Neural cell (in vitro differentiated cells): ENCODE data around the gene KCNIP4. TPM values are rescaled to one million over a fixed set of nuclear protein-coding genes. Genes with fewer than 3 reads are reported as not detected.

Source experiments
- H2AFZ ChIP-seq: fragments of 200-600, 300-800 bp; sonication (generic), shearing (Covaris generic); 2 replicates; pipeline ENCODE4 v1.6.0; 2014; ENCODE audit warnings: low read depth, mild to moderate bottlenecking, antibody characterized with exemption, low read length, moderate library complexity
- H3F3A ChIP-seq: fragments of 200-600 bp; shearing (Covaris generic); 2 replicates; pipeline ENCODE4 v1.6.1; 2016; ENCODE audit warnings: mild to moderate bottlenecking, moderate library complexity, mixed read lengths, antibody characterized with exemption, low read length; ENCODE audit not compliant: insufficient read depth, poor library complexity, severe bottlenecking
- H3K27ac ChIP-seq: fragments of 200-600, 300-800 bp; sonication (generic), shearing (Covaris generic); 2 replicates; pipeline ENCODE4 v1.5.1; 2014; ENCODE audit warnings: mild to moderate bottlenecking, low read length, moderate library complexity
- H3K27me3 ChIP-seq: fragments of 300-800, 200-600 bp; sonication (generic), shearing (Covaris generic); 2 replicates; pipeline ENCODE4 v1.6.0; 2014; ENCODE audit warnings: mild to moderate bottlenecking, low read depth, low read length, moderate library complexity; ENCODE audit not compliant: insufficient read depth
- H3K36me3 ChIP-seq: fragments of 300-800, 200-600 bp; sonication (generic), shearing (Covaris generic); 2 replicates; pipeline ENCODE4 v1.5.1; 2014; ENCODE audit warnings: mild to moderate bottlenecking, antibody characterized with exemption, low read length, moderate library complexity; ENCODE audit not compliant: insufficient read depth
- H3K4me2 ChIP-seq: fragments of 300-800, 200-600 bp; sonication (generic), shearing (Covaris generic); 2 replicates; pipeline ENCODE4 v1.6.0; 2014; ENCODE audit warnings: mild to moderate bottlenecking, low read length
- H3K4me3 ChIP-seq: fragments of 300-800, 200-600 bp; sonication (generic), shearing (Covaris generic); 2 replicates; pipeline ENCODE4 v1.5.1; 2014; ENCODE audit warnings: mild to moderate bottlenecking, low read length, moderate library complexity
- H3K79me2 ChIP-seq: fragments of 200-600 bp; shearing (Covaris generic); replicated peaks from 2 replicates; pipeline ENCODE4 v1.6.0; 2014; ENCODE audit warnings: mild to moderate bottlenecking, low read length, moderate library complexity; ENCODE audit not compliant: insufficient read depth
- H3K9ac ChIP-seq: fragments of 300-800, 200-600 bp; sonication (generic), shearing (Covaris generic); 2 replicates; pipeline ENCODE4 v1.6.1; 2016; ENCODE audit warnings: mild to moderate bottlenecking, low read length, mixed read lengths
- H3K9me2 ChIP-seq: fragments of 200-600 bp; shearing (Covaris generic); 2 replicates; pipeline ENCODE4 v1.6.1; 2016; ENCODE audit warnings: mild to moderate bottlenecking, low read length, mixed read lengths; ENCODE audit not compliant: insufficient read depth
- H3K9me3 ChIP-seq: fragments of 200-600, 300-800 bp; sonication (generic), shearing (Covaris generic); 2 replicates; pipeline ENCODE4 v1.6.1; 2016; ENCODE audit warnings: mild to moderate bottlenecking, mixed run types, low read length, moderate library complexity, mixed read lengths
- H4K20me1 ChIP-seq: fragments of 200-600 bp; shearing (Covaris generic); 2 replicates; pipeline ENCODE4 v1.6.1; 2016; ENCODE audit warnings: mild to moderate bottlenecking, mixed run types; ENCODE audit not compliant: insufficient read depth
- CTCF ChIP-seq: fragments of 450-650 bp; IDR thresholded peaks from 2 replicates; pipeline ENCODE4 v1.5.1; 2014; ENCODE audit warnings: antibody characterized with exemption, mild to moderate bottlenecking, moderate library complexity; ENCODE audit not compliant: poor library complexity, severe bottlenecking
- EP300 ChIP-seq: fragments of 450-650 bp; conservative IDR thresholded peaks from 2 replicates; pipeline ENCODE4 v1.6.1; 2014; ENCODE audit warnings: antibody characterized with exemption, mild to moderate bottlenecking, moderate library complexity; ENCODE audit not compliant: poor library complexity, severe bottlenecking
- EZH2 ChIP-seq: fragments of 200-600, 300-800 bp; shearing (Covaris generic), sonication (generic); IDR thresholded peaks from 2 replicates; pipeline ENCODE4 v1.6.1; 2014; ENCODE audit warnings: antibody characterized with exemption, low read length, borderline replicate concordance, mild to moderate bottlenecking; ENCODE audit not compliant: insufficient read depth, poor library complexity, severe bottlenecking
- MXI1 ChIP-seq: fragments of 450-650 bp; conservative IDR thresholded peaks from 2 replicates; pipeline ENCODE4 v1.6.1; 2014; ENCODE audit warnings: antibody characterized with exemption, mild to moderate bottlenecking; ENCODE audit not compliant: poor library complexity, severe bottlenecking
- POLR2AphosphoS5 ChIP-seq: IDR thresholded peaks from 2 replicates; pipeline ENCODE4 v1.6.1; 2012
- RAD21 ChIP-seq: fragments of 450-650 bp; conservative IDR thresholded peaks from 2 replicates; pipeline ENCODE4 v1.6.1; 2014; ENCODE audit warnings: antibody characterized with exemption, mild to moderate bottlenecking, moderate library complexity
- REST ChIP-seq: IDR thresholded peaks from 2 replicates; pipeline ENCODE4 v1.6.1; 2012; ENCODE audit warnings: borderline replicate concordance
- SMC3 ChIP-seq: fragments of 450-650 bp; conservative IDR thresholded peaks from 2 replicates; pipeline ENCODE4 v1.6.1; 2014; ENCODE audit warnings: antibody characterized with exemption, mild to moderate bottlenecking, moderate library complexity; ENCODE audit not compliant: poor library complexity
- TAF1 ChIP-seq: IDR thresholded peaks from 2 replicates; pipeline ENCODE4 v1.6.1; 2012; ENCODE audit warnings: low read depth
- polyA plus RNA-seq: library from polyadenylated mRNA; depleted of rRNA; stranded (reverse); fragments of >200 nt; gene quantifications from 2 replicates; pipeline ENCODE4 v1.2.3, GENCODE V29; 2014

KCNIP4 gene
- polyA plus RNA-seq, 1 donor from 2014 or later, result 22.8 TPM

GRCh38 chr4:21544415-21544814, 404.2 kb downstream of the KCNIP4 start:
- no peaks in the 10 kb centered on the region for H4K20me1 ChIP-seq
- H3K9me3 ChIP-seq, result no peaks in the 10 kb centered on the region
- no peak overlapping the region for H3K9ac ChIP-seq
- no peak overlapping the region for H2AFZ ChIP-seq
- no peaks in the 10 kb centered on the region for H3K27me3 ChIP-seq
- H3K79me2 ChIP-seq, result no peaks in the 10 kb centered on the region
- H3K36me3 ChIP-seq, result no peaks in the 10 kb centered on the region
- H3K4me3 ChIP-seq, result no peak overlapping the region
- no peak for TF ChIP-seq SMC3
- TF ChIP-seq REST, result no peak
- no peak for TF ChIP-seq TAF1
- no peak for TF ChIP-seq POLR2AphosphoS5
- TF ChIP-seq EP300, result no peak
- no peak for TF ChIP-seq MXI1
- no peak for TF ChIP-seq CTCF
- TF ChIP-seq RAD21, result no peak
- TF ChIP-seq EZH2, result no peak
- H3K4me2 ChIP-seq, result no peak overlapping the region
- no peaks in the 10 kb centered on the region for H3F3A ChIP-seq
- H3K27ac ChIP-seq, result no peak overlapping the region
- no peaks in the 10 kb centered on the region for H3K9me2 ChIP-seq

GRCh38 chr4:21543514-21543913, 405.1 kb downstream of the KCNIP4 start:
- Histone ChIP-seq H3K9me2 (no peaks in the 10 kb centered on the region), H3K4me2 (no peak overlapping the region), H2AFZ (no peak overlapping the region), H3K79me2 (no peaks in the 10 kb centered on the region), H3K9ac (no peak overlapping the region), H3K27ac (no peak overlapping the region), H3F3A (no peaks in the 10 kb centered on the region), H4K20me1 (no peaks in the 10 kb centered on the region), H3K36me3 (no peaks in the 10 kb centered on the region), H3K9me3 (no peaks in the 10 kb centered on the region), H3K4me3 (no peak overlapping the region), H3K27me3 (no peaks in the 10 kb centered on the region)
- no peak for TF ChIP-seq CTCF
- no peak for TF ChIP-seq EP300
- no peak for TF ChIP-seq SMC3
- TF ChIP-seq TAF1, result no peak
- no peak for TF ChIP-seq EZH2
- no peak for TF ChIP-seq POLR2AphosphoS5
- TF ChIP-seq RAD21, result no peak
- TF ChIP-seq MXI1, result no peak
- no peak for TF ChIP-seq REST
